Stomach (tissue), 4 donors: Measurements from ENCODE around the gene SH3PXD2A.

ENCODE experiments used
- CTCF ChIP-seq, 7 experiments: fragments of 450-650 bp in 4 of 7; fragments of 200-600 bp in 3 of 7; sonication (generic) in 3 of 7; IDR thresholded peaks; one replicate each; pipeline ENCODE4 v1.5.1; 2016 to 2019; ENCODE audit warnings: antibody characterized with exemption in 7 of 7, control low read depth in 2 of 7, mild to moderate bottlenecking in 1 of 7
- POLR2AphosphoS5 ChIP-seq, 3 donors: sonication (generic); formaldehyde crosslinking; IDR thresholded peaks; one replicate each; pipeline ENCODE4 v1.6.1; 2016; ENCODE audit warnings: antibody characterized with exemption in 3 of 3

- TF ChIP-seq POLR2AphosphoS5 (IDR thresholded peaks at IDR 0.05), result no peak
- no peak for TF ChIP-seq CTCF (IDR thresholded peaks at IDR 0.05)
Observed at GRCh38 chr10:103630156-103630555, 225.2 kb downstream of the SH3PXD2A start.
